ENCODE results near the gene MLEC.

DNA sequence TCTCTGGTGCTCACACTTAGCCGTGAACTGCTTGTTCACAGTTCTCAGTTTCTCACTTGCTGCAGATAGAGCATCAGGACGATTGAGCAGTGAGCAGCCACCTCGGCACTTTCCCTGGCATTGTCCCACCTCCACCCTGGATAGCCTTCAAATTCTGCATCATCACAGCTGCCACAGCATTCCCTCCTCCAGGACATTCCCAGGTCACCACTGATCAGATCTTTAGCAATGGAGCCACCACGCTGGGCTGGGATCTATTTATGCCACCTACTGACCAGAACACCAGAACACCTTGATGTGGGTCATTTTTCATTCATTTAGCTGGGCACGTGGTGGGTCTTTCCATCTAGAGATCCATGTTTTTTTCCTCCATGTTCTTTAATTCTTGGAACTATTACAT, 62.3 kb downstream of the MLEC start:
- TF ChIP-seq TCF7L2 (IDR thresholded peaks at IDR 0.05; ENCODE audit: low read depth, low read length) (no peak), JUN (CRISPR knock-in tag; IDR thresholded peaks at IDR 0.05) (no peak), RELA (CRISPR knock-in tag; IDR thresholded peaks at IDR 0.05) (no peak), SP140L (CRISPR knock-in tag; IDR thresholded peaks at IDR 0.05; ENCODE audit: borderline replicate concordance) (no peak)
- TF ChIP-seq, protein P1, sequence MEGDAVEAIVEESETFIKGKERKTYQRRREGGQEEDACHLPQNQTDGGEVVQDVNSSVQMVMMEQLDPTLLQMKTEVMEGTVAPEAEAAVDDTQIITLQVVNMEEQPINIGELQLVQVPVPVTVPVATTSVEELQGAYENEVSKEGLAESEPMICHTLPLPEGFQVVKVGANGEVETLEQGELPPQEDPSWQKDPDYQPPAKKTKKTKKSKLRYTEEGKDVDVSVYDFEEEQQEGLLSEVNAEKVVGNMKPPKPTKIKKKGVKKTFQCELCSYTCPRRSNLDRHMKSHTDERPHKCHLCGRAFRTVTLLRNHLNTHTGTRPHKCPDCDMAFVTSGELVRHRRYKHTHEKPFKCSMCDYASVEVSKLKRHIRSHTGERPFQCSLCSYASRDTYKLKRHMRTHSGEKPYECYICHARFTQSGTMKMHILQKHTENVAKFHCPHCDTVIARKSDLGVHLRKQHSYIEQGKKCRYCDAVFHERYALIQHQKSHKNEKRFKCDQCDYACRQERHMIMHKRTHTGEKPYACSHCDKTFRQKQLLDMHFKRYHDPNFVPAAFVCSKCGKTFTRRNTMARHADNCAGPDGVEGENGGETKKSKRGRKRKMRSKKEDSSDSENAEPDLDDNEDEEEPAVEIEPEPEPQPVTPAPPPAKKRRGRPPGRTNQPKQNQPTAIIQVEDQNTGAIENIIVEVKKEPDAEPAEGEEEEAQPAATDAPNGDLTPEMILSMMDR (CRISPR knock-in tag; IDR thresholded peaks at IDR 0.05) = no peak
- TF ChIP-seq, protein P2, sequence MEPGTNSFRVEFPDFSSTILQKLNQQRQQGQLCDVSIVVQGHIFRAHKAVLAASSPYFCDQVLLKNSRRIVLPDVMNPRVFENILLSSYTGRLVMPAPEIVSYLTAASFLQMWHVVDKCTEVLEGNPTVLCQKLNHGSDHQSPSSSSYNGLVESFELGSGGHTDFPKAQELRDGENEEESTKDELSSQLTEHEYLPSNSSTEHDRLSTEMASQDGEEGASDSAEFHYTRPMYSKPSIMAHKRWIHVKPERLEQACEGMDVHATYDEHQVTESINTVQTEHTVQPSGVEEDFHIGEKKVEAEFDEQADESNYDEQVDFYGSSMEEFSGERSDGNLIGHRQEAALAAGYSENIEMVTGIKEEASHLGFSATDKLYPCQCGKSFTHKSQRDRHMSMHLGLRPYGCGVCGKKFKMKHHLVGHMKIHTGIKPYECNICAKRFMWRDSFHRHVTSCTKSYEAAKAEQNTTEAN (CRISPR knock-in tag; conservative IDR thresholded peaks at IDR 0.05) = no peak
